GM12801 (cell line): Measurements from ENCODE around the gene ASAP2.

Source experiments
- CTCF ChIP-seq: IDR thresholded peaks from one replicate; pipeline ENCODE4 v1.5.1; 2011; ENCODE audit warnings: control low read depth; ENCODE audit not compliant: insufficient read length; ENCODE audit errors: extremely low read depth

The ASAP2 gene

GRCh38 chr2:9360701-9361100, 154.1 kb downstream of the ASAP2 start:
- TF ChIP-seq CTCF = no peak

GRCh38 chr2:9364373-9364772, 157.8 kb downstream of the ASAP2 start:
- no peak for TF ChIP-seq CTCF

DNA sequence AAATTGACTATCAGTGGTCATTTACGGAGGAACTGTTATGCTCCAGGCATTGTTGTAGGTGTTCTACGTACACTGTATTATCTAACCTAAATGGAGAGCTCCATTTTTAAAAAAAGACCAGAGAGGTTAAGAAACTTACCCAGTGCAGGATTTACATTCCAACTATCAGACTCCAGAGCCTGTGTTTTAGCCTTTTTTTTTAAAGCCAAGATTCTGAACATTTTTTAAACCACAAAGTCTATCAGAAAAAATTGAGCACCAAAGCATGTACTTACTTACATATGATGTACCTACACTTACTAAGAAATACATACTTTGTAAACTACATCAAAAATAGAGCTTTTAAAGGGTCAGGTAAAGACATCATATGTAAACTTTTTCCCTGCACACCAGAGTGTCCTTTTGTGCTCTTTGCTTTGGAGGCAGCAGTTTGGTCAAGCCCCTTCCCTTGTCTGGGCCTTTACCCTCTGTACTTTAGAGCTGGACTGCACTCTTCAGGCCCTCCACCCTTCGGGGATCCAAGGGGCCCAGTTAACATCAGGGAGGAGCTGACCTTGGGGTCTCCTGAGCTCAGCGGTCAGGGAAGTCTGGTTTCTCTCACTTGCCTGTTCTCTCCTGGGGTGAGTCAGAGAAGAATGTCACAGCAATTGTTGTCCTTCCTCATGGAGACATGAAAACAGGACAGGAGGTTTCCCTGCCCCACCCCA, 158.3 kb downstream of the ASAP2 start:
- TF ChIP-seq CTCF = no peak

DNA sequence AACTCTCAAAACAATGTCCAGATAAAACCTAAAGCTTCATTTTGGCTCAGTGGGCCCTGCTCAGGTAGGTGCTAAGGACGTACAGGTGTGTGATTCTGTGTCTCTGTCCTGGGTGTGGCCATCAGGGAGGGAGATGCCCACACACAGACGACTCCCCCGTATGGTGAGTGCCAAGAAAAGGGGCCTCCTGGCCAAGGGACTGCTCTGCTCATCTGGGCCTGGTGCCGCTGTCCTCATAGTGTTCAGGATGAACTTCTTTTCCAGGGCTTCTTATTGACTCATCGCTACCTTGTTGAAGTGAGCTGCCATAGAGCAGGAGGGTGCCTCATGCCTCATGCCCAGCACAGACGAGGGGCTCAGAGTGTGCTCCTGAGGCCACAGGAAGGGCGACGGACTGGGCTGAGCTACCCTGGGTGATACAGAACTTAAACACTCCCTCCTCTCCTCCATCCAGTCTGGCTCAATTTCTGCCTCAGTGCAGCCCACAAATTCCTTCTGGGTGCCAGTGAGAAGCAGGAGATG, 158.9 kb downstream of the ASAP2 start:
- no peak for TF ChIP-seq CTCF

DNA sequence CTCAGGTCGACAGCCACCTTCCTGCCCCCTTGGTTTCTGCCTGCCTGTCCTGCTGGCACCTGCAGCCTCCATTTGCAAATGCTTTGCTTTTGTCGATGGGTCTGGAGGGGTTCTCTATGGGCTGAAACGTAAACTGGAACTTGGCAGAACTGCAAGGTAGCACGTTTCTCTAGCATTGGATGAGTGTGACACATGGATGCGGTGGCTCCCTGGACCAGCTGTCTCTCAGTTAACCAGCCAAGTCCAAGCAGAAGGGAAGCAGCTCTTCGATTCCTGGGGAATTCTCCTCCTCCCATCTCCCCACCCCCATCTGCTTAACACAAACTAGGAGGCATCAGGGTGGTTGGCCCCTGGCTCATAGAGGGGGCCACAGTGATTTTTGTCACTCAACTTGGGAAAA, 159.4 kb downstream of the ASAP2 start:
- no peak for TF ChIP-seq CTCF

- TF ChIP-seq CTCF = no peak
These were observed 164.1 kb downstream of the ASAP2 start for GRCh38 chr2:9370746-9371145.

GRCh38 chr2:9373047-9373446, 166.4 kb downstream of the ASAP2 start:
- TF ChIP-seq CTCF = no peak
